IPS-NIHi7 (cell line): ENCODE data around the gene COL4A3.

Experiments
- DNase-seq: peaks from one replicate; pipeline ENCODE4 v3.0.0; 2012; ENCODE audit warnings: mixed read lengths; ENCODE audit errors: extremely low spot score

COL4A3 gene

DNA sequence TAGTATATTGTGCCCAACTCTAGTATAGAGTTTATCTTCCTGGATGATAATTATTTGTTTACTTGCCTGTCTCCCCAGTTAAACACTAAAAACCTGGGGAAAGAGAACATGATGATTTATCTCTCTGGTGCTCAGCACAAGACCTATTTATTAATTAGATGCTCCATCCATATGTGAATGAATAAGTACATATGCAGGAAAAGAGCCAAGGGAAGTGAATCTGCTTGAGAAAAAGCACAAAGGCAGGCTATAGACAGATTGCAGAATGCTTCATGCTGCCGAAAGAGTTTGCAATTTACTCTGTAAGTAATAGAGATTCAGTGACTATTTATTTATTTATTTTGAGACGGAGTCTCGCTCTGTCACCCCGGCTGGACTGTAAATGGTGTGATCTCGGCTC is 123.3 kb downstream of the COL4A3 start:
- no peak for DNase-seq

DNA sequence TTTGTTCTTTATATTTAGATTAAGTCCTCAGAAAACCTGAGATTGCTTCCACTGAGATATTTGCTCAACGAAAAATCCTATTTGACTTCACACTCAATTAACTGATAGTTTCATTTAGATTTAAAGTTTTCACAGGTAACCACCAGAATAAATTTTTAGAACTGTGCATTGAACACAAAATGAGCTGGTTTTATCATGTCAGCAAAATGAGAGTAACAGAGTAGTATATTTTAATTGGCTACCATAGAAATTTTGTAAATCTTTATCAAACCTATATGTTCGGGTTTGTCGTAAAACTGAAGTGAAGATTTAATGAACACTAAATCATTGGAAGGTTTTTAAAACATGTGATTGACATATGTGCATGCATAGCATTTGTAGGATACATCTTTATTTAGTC is 127.9 kb downstream of the COL4A3 start:
- no peak for DNase-seq

DNA sequence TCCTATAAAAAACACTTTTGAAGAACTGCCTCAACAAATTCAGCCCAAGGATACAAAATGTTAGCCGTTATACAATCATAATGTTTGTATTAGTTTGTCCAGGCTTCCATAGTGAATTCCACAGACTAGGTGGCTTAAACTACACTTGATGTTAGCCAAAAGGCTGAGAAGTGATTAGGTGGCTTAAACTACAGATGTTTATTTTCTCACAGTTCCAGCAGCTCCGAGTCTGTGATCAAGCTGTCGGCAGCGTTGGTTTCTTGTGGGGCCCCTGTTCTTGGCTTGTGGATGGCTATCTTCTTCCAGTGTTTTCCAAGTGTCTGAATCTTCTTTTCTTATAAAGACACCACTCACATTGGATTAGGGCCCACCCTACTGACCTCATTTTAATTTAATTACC is 129.1 kb downstream of the COL4A3 start:
- DNase-seq = no peak

DNA sequence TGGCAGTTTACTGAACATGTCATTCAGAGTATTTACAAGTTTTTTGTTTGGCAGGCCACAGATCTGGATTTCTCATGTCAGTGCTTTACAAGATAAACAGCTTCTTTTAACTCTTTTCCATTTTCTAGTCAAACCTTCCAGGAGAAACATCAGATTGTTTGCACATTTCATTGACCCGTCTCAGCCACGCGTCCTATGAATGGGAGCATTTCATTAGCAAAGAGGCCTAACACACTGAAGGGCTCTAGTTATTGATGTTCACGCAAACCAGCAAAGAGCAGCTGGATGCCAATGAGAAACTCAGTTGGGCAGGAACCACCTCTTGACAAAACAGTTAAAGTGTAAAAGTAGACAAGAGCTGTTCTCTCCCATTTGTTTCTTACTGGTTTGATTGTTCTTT is 131.4 kb downstream of the COL4A3 start:
- no peak for DNase-seq

DNA sequence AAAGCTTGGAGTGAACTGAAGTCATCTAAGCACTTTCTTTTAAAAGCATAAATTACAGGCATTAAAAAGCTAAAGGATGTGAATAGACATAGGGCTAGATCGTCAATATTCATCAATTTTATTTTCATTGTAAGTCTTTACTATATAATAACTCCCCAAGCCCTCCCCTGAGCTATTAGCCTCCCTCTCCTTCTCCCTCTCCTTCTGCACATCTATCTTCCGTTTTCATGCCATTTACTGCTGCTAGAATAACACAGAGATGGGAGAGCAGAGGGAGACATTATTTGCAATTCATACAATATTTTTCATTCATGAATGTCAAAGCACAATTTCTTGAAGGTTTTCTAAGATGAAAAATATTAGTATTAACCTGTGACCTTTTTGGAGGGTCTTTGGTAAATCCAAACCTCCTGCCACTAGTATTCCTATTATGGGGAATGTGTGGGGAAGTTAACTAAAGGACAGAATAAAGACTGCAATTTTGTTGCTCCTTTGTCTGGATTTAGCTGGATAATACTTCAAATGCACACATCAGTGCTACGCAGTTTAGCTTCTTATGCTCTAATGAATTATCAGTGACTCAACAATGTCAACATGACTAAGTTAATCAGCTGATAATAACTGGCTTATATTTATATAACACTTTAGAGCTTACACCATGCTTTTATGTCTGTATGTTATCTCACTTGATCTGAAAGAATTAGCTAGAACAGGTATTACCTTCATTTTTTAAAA is 132.4 kb downstream of the COL4A3 start:
- DNase-seq = no peak

DNA sequence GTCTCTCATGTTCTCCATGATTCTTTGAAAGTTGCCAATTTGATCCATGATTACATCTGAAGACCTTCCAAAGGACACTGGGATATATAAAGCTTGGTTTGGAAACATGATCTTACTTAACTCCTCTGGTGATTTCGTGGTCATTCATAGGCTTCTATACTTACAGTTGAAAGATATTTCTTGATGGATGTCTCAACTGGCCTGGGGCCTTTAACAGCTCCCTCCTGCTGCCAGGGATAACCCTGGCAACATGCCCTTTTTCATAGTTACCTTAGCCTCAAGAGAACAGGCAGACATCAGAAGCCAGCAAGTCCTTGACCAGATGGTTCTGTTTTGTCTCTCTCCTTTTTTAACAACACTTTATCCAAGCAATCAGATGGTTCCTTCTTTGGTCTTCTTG is 137.1 kb downstream of the COL4A3 start:
- no peak for DNase-seq

DNA sequence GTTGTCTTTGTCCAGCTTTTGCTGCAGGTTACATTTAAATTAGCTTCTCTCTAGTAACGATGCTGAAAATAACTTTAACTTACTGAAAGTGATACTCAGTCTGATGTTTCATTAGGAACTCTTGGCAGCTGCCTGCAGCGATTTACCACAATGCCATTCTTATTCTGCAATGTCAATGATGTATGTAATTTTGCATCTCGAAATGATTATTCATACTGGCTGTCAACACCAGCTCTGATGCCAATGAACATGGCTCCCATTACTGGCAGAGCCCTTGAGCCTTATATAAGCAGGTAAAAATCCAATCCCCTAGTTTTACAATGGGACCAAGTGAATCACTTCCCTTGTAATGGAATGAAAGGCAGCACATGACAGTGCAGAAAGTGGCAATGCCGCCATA is 144.4 kb downstream of the COL4A3 start:
- no peak for DNase-seq

DNA sequence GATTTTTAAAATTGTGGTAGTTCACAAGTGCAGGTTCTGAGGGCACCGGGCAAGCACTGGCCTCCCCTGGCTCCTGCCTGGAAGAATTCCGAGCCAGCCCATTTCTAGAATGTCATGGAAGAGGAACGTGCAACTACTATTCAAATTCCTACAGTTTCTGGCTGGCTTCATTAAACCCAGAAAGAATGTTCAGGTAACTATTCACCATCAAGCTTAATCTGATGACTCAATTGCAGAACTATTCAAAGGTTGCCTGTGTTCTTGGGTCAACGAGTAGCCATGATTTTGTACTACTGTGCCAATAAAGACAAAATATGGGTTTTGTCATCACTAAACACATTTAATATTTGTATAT is 146.3 kb downstream of the COL4A3 start:
- no peak for DNase-seq

DNA sequence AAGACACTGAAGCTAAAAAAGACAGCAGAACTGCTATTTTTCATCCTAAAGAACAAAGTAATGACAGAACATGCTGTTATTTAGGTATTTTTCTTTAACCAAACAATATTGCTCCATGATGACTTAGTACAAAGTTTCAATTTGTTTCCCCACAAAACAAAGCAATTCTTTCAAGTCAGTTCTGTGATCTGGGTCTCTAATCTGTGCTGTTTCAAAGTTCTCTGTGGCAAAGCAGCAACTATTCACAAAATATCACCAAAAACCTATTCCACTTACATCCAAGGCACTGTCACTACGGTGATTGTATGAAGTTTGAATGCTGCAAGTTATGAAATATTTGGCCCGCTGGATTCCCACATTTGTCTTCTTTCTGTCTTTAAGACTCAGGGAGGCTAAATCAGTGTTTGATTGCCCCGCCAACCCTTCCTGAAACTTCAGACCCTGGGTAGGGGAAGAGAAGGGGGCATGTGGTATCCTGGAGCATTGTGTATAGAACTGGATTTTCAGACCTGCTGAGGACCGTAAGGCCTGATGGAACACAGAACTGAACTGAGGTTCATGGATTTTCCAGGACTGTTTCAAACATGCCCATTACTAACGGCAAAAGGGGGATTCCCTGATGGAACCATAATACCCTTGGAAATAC is 147.6 kb downstream of the COL4A3 start:
- no peak for DNase-seq

DNA sequence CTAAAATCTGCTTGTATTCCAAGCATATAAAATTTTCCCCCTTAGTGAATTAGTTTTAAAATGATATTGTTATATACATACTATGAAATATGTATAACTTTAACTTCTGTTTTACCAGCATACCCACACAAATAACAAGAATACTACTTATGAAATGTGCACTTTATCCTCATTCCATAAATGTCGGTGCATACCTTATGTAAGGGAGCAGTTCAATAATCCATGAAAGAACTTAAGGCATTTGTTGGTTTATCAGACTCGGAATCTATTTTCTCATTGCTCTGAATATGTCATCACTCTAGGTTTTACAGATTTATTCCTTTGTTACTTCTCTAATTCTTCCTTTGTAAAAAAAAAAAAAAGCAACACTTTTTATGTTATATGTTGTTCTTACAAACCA is 148.2 kb downstream of the COL4A3 start:
- DNase-seq = no peak

DNA sequence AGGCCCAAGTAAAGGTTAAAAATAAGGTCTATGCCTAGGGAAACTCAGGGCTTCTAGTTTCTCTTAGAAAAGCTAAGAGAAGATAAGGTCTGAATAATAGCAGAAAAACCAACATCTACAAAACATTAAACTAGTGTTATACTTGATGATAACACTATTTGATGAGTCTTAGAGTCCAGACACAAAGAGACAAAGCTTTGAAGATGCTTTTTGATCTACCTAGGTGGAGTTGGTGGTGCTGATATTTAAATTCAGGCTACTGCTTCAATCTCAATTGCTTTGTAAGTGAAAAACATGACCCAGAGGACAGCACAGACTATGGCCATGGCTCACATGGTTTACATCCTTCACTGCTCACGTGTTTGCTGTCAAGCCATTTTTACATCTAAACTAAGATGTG is 148.9 kb downstream of the COL4A3 start:
- no peak for DNase-seq

DNA sequence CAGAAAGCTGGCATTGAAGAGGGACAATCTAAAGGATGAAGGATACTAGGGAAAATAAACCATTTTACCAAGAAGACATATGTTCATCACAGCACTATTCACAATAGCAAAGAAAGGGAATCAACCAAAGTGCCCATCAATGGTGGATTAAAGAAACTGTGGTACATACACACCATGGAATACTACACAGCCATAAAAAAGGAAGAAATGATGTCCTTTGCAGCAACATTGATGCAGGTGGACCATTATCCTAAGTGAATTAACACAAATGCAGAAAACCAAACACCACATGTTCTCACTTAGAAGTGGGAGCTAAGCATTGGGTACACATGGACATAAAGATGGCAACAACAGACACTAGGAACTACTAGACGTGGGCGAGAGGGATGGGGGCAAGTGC is 153.4 kb downstream of the COL4A3 start:
- no peak for DNase-seq

DNA sequence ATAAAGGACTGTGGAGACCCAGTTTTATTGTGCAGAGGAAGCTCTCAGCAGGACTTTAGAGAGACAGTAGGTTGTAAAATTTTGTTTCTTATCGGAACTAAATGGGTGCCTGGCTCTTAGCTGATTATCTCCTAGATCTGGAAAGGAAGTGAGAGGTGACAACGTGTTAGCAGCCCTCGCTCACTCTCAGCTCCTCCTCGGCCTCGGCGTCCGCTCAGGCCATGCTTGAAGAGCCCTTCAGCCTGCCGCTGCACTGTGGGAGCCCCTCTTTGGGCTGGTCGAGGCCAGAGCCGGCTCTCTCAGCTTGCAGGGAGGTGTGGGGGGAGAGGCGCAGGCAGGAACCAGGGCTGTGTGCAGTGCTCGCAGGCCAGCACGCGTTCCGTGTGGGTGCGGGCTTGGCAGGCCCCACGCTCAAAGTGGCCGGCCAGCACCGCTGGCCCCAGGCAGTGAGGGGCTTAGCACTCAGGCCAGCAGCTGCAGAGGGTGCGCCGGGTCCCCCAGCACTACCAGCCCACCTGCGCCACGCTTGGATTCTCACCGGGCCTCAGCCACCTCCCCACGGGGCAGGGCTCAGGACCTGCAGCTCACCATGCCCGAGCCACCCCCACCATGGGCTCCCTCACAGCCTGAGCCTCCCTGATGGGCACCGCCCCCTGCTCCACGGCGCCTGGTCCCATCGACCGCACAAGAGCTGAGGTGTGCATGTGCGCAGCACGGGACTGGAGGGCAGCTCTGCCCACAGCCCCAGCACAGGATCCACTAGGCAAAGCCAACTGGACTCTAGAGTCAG is 156.1 kb downstream of the COL4A3 start:
- no peak for DNase-seq

DNA sequence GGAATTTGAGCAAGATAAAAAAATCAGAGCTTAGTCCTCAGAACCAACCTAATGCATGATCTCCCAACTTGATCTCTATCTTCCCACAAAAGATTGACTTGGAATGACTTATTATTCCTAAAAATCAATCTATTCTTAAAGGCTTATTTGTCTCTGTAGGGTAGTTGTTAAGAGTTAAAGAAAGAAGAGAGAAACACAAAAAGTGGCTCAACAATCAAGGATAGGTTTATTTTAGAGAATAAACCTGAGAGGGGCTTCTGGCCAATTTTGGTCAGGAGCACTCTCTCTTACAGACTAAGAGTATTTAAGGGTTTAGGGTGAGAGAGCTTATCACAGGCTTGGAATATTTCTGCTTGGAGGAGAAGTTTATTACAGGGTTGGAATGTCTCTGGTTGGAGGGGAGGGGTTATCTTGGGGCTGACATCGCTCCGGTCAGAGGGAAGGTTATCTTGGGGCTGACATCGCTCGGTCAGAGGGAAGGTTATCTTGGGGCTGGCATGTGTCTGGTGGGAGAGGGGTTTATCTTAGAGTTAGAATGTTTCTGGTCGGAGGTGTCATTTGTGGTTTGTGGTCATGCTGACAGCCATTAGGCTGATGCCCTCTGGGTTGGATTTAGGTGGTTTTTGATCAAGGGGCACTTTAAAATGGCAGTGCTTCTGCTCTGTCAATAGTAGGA is 158.2 kb downstream of the COL4A3 start:
- no peak for DNase-seq

DNA sequence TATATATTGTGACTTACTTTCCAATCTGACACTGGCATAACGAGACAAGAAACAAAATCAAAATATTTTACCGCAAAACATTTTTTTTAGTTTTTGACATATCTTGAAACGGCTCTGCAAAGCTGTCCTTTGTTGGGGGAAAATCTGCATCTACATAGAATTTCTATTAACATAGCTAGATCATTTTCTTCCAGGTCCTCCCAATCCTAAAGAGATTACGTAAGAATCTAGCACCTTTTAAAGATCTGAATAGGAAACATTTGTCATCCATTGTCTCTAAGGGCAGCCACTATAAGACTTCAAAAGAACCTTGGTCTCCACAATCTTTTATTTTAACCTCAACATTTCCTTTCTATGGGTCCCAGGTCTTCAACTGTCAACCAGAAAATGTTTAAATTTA is 159.4 kb downstream of the COL4A3 start:
- DNase-seq = no peak

DNA sequence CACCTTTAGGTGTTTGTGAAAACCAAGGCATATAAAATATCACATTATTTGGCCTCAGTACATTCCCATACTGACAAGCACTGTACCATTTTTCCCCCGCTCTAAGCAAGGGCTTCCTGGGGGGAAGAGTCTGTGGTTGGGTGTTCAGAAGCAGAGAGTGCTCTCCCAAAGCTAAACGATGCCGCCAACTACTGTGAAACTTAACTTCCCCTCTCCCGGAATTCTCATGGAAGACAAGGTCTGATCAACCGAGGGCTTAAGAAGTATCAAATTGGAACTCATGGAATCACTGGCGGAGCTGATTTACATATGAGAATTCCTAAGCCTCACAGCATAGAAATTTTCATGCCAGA is 160.2 kb downstream of the COL4A3 start:
- DNase-seq = peak; percentile 18

DNA sequence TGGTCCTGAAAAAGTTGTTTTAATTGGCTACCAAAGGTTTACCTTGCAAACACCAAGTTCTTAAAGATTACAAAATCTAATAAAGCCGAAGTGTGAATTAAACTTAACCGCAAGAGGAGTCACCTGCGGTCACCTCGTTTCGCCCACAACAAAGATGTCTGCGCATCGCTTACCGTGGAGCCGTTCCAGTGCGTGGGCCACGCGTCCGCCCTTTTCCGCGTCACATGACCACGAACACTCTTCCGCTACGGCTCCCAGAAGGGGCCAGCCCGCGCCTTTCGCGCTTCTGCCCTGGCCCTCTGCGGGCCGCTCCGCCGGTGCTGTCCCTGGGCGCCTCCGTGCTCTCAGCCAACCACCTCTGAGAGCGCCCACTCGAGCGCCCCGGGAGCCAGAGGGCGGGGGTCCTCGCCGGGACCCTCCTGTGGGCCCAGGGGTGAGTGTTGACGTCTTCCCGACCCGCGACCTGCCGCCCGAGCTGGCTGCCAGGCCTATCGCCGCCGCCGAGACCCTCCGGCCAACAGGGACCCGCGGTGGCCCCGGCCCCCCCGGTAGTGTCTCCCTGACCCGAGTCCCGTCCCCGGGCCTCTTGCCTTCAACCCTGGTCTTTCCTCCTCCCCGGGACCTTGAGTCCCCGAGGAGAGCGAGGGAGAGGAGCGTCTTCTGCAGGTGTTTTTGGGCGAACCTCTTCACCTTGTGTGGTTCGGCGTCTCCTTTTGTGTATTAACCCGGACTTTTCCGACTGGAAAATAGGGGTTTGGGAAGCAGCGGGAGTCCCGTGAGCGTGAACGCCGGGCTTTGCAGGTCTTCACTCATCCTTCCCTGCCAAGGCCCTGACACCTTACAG is 160.8 kb downstream of the COL4A3 start, which contains the start of gene MFF:
Gene MFF, plus strand, starts transcription at position 257 of the 844 bp plus-strand sequence. CDS start 5,415 bp downstream, outside the sequence.
- DNase-seq = peak; percentile 94

DNA sequence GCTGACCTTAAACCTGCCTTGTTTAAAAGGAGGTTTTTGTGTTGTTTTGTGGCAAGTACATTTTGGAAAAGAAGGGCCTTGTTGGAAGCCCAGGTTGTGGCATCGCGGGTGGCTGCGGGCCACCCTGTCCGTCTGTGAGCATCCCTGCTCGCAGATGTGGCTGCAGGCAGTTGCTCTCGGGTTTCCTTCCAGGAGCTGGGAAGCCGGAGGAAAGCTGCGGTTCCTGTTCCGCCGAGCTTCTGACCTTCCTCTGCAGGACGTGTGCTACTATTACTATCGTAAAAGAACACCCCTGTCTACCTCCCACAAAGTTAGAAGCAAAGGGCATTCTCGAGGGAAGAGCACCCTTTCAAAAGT is 161.4 kb downstream of the COL4A3 start:
- peak; percentile 42 for DNase-seq

DNA sequence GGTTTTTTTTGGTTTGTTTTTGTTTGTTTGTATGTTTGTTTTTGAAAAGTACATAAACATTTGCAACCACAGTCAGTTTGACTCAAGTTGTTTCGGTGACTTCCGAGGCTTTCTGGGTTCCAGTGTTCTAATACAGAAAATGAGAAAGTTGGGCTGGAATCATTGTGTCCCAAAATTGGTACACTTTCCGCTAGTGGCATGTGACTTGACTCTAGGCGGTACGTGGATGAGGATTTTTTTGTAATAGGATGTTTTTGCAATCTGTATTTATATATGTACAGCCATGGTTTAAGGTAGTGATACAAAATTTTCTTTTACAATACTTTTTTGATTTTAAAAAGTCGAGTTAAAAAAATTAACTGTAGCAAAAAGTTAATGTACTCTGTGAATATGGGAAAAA is 162.4 kb downstream of the COL4A3 start:
- no peak for DNase-seq

DNA sequence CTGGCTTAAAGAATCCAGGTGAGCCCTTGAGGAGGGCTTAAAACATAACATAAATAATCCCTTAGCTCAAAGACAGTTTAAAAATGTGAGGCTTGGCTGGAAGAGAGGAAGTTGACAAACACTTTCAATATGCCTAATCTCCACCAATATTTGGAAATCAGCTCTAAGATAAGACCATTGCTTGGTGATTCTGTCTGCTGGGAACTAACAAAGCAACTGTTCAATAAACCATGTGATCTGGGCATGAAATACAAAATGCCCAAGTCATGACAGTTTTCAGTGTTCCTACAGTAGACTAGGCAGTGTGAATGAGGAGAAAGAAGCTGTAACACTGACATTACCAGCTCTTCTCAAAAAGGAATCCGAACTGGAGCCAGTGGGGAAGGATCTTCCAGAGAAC is 171.3 kb downstream of the COL4A3 start:
- no peak for DNase-seq

DNA sequence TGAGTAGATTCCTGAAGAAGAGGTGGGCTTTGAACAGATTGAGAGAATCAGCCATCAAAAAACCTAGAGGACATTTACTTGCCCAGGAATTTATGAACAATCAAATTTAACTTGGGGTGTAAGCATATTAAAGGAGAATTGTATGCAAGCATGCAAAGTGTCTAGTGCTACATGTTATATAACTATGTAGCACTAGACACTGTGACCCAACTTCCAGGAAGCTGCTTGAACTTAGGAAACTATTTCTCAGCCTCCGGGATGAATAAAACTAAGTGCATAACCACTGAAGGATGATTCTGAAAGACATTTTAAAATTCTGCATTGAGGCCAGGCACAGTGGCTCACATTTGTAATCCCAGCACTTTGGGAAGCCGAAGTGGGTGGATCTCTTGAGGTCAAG is 173.0 kb downstream of the COL4A3 start:
- no peak for DNase-seq
